Cardiac fibroblast (primary cell): Measurements from ENCODE around the gene TRPC4AP.

ENCODE experiments used
- DNase-seq, 2 donors: peaks; one replicate each; pipeline versions ENCODE4 v3.0.0 to v3.0.0-alpha.2; 2010; ENCODE audit warnings: low read depth in 2 of 2
- H3K4me3 ChIP-seq, 2 donors: replicated peaks in 1 of 2; 1 replicate in 1 of 2; 2 replicates in 1 of 2; pipeline ENCODE4 v1.5.1; 2011; ENCODE audit warnings: low read depth in 2 of 2, low read length in 2 of 2, mild to moderate bottlenecking in 2 of 2, moderate library complexity in 1 of 2
- CTCF ChIP-seq: IDR thresholded peaks from one replicate; pipeline ENCODE4 v1.5.1; 2011; ENCODE audit warnings: low read depth, mild to moderate bottlenecking, low read length, inconsistent platforms

Gene TRPC4AP

DNA sequence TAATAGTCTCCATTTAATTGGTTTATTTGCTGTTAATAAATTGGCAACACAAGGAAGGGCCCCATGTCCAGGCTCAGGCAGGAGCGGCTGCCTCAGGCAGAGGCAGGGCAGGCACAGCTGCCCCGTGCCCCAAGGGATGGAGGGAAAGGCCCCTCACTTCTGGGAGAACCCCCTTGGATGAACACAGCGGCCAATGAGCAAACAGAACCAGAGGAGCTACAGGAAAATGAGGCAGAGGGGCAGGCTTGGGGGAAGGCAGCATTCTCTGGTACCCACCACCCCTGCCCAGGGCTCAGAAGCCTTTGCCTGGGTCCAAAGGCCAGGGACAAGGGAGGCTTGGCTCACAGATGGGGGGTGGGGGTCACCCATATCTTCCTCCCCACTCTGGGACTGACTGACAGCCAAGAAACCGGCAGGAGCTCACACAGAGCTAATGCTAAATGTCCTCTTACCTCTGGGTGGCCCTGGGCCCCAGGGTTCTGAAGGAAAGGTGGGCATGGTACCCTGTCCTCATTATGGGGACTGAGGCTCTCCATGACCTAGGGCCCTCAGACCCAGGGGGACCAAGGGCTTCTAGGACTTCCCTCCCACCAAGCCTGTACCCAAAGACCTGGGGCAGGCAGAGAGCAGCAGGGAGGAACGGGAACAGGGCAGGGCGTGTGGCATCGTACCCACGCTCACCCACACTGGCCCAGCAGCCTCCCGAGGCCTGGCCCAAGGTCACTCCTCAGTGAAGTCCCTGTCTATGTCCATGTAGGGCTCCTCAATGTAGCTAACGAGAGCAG, 90.0 kb downstream of the TRPC4AP start:
- no peak for DNase-seq
- no peak overlapping the region for H3K4me3 ChIP-seq
- TF ChIP-seq CTCF: no peak

DNA sequence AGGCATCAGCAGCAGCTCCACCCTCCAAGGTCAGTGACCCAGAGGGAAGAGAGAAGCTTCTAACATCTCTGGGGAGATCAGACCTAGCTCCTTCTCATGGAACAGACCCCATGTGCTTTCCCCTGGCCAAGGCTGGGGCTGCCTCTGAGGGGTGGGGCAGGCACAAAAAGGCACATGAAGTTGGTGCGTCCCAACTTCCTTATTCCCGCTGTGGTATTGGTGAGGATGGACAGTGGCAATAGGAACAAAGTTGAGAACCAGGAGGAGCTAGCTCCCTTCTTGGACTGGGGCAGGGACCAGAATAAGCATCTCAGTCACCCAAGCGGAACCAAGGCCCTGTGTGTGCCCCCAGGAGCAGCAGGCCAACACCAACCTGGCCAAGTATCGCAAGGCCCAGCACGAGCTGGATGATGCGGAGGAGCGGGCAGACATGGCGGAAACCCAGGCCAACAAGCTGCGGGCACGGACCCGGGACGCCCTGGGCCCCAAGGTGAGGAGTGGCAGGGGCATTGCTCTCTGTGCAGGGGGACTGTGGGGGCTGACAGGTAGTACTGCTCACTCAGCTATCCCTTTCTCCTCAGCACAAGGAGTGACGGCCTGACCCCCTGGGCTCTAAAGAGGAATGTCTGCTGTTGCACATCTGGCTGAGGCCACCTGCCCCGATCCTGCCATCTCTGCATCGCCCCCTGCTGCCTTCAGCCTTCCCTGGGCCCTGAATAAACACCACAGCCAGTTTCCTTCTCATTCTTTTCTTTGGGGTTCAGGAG, 90.8 kb downstream of the TRPC4AP start:
- peak; percentile 38 for TF ChIP-seq CTCF
- no peak for DNase-seq
- H3K4me3 ChIP-seq: no peak overlapping the region

DNA sequence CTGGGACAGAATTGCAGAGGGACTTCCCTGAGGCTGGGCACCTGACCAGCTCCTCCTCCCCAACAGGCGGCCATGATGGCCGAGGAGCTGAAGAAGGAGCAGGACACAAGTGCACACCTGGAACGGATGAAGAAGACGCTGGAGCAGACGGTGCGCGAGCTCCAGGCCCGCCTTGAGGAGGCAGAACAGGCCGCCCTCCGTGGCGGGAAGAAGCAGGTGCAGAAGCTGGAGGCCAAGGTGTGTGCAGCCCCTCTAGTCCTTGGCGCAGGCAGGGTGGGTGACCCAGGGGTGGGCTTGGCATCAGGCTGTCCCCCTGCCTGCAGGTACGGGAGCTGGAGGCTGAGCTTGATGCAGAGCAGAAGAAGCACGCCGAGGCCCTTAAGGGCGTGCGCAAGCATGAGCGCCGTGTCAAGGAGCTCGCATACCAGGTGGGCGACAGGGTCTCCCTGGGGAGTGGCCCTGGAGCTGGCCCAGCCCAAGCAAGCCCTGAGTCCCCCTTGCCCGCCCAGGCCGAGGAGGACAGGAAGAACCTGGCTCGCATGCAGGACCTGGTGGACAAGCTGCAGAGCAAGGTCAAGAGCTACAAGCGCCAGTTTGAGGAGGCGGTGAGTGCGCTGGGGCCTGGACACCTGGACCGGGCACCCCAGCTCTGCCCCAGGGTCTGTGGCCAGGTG, 91.5 kb downstream of the TRPC4AP start:
- no peak for DNase-seq
- TF ChIP-seq CTCF: no peak
- no peak overlapping the region for H3K4me3 ChIP-seq

GRCh38 chr20:35000311-35000921, 92.2 kb downstream of the TRPC4AP start:
- DNase-seq: no peak
- TF ChIP-seq CTCF: no peak
- no peak overlapping the region for H3K4me3 ChIP-seq

DNA sequence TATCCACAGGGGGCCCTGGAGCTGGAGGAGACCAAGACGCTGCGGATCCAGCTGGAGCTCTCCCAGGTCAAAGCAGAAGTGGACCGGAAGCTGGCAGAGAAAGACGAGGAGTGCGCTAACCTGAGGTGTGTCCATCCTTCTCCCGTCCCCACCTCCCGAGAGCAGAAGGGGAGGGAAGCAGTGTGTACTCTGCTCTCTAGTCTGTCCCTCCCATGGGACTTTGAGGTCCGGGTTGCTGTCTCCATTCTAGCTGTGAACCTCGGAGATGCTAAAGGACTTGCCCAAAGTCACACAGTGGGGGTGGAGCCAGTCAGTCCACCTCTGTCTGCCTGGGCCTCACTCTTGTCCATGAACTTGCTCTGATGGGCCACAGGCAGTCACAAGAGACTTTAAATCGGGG, 92.8 kb downstream of the TRPC4AP start:
- TF ChIP-seq CTCF: no peak
- DNase-seq: no peak
- no peak overlapping the region for H3K4me3 ChIP-seq

GRCh38 chr20:34999021-34999451, 93.6 kb downstream of the TRPC4AP start:
- DNase-seq: no peak
- TF ChIP-seq CTCF: no peak
- H3K4me3 ChIP-seq: no peak overlapping the region
